ENCODE measurements around the gene VPS35L.
"Not testable (repeated sequence)": the region's sequence is repeated elsewhere in the genome, so short reads cannot be mapped to it uniquely, and the experiment has no call there.

Gene VPS35L

GRCh38 chr16:19532601-19533000, 22.9 kb upstream of the VPS35L start:
- H3K4me3 ChIP-seq (ENCODE audit: low read length) = no peak overlapping the region
- TF ChIP-seq CTCF (conservative IDR thresholded peaks at IDR 0.05; ENCODE audit: low read depth, low read length) = no peak
- no peak for DNase-seq (ENCODE audit: low read depth)

GRCh38 chr16:19540241-19540970, 15.1 kb upstream of the VPS35L start:
- no peak overlapping the region for H3K4me3 ChIP-seq (ENCODE audit: low read length)
- no peak for DNase-seq (ENCODE audit: low read depth)
- TF ChIP-seq CTCF (conservative IDR thresholded peaks at IDR 0.05; ENCODE audit: low read depth, low read length) = no peak

- H3K4me3 ChIP-seq (ENCODE audit: low read length) = no peak overlapping the region
- TF ChIP-seq CTCF (conservative IDR thresholded peaks at IDR 0.05; ENCODE audit: low read depth, low read length) = no peak
- DNase-seq (ENCODE audit: low read depth) = no peak
These were observed 13.2 kb upstream of the VPS35L start for GRCh38 chr16:19542138-19542821.

GRCh38 chr16:19543278-19543996, 12.1 kb upstream of the VPS35L start:
- H3K4me3 ChIP-seq (ENCODE audit: low read length); DNase-seq (ENCODE audit: low read depth): not testable (repeated sequence)

- DNase-seq (ENCODE audit: low read depth) = no peak
- no peak for TF ChIP-seq CTCF (conservative IDR thresholded peaks at IDR 0.05; ENCODE audit: low read depth, low read length)
- no peak overlapping the region for H3K4me3 ChIP-seq (ENCODE audit: low read length)
These were observed 7.4 kb upstream of the VPS35L start for GRCh38 chr16:19548144-19548543.

GRCh38 chr16:19549673-19550072, 5.8 kb upstream of the VPS35L start:
- DNase-seq (ENCODE audit: low read depth) = no peak

More at GRCh38 chr16:19549673-19550072, 5.8 kb upstream of the VPS35L start:
- no peak overlapping the region for H3K4me3 ChIP-seq (ENCODE audit: low read length)
- no peak for TF ChIP-seq CTCF (conservative IDR thresholded peaks at IDR 0.05; ENCODE audit: low read depth, low read length)
